HepG2 (cell line): ENCODE measurements around the gene ERCC6L2. TPM values are rescaled to one million over a fixed set of nuclear protein-coding genes. Genes with fewer than 3 reads are reported as not detected.

Source experiments
- ATAC-seq: fragments of 200-7000 bp; cut with Tn5 transposase; 3 replicates; pipeline ENCODE4 v1.9.1; 2020; ENCODE audit warnings: mild to moderate bottlenecking, moderate library complexity
- BruUV-seq: library from RNA; stranded (reverse); fragments of 400-500 nt; replicated peaks from 2 replicates; lab custom pipeline; 2021; lab: Mats Ljungman, UMichigan
- CTCF ChIA-PET: fragments of 300-600 bp; formaldehyde crosslinking; extraction: SDS; loops from one replicate; lab custom pipeline; 2021; ENCODE audit warnings: low total read pairs, inconsistent platforms, low intra/inter-chr PET ratio; lab: Yijun Ruan, JAX
- POLR2A ChIA-PET: fragments of 350-600 bp; sonication (Branson Sonifier 250); formaldehyde crosslinking; loops from one replicate; lab custom pipeline; 2020; ENCODE audit warnings: antibody characterized with exemption, inconsistent platforms; lab: Yijun Ruan, JAX
- DNase-seq: peaks from one replicate; pipeline ENCODE4 v3.0.0-alpha.2; 2015; ENCODE audit warnings: low spot score
- FAIRE-seq: peaks from 3 replicates; lab custom pipeline; 2011; peaks lifted over from hg19 to GRCh38; lab: Jason Lieb, UNC
- H2AFZ ChIP-seq: one replicate; pipeline ENCODE4 v1.6.1; 2011; ENCODE audit warnings: low read length, inconsistent platforms
- H3K27ac ChIP-seq: fragments of 300-600 bp; 3 replicates; pipeline ENCODE4 v1.8.0; 2011; ENCODE audit warnings: mixed run types, mild to moderate bottlenecking, mixed read lengths, low read length, inconsistent platforms; ENCODE audit not compliant: insufficient read depth; ENCODE audit errors: extremely low read length
- H3K27me3 ChIP-seq, 2 experiments: fragments of 200-600 bp in 1 of 2; 2 replicates in 1 of 2; 3 replicates in 1 of 2; pipeline versions ENCODE4 v1.6.0 to v1.8.0; 2011; ENCODE audit warnings: low read length in 2 of 2, mild to moderate bottlenecking in 2 of 2, moderate library complexity in 2 of 2, inconsistent platforms in 1 of 2; ENCODE audit not compliant: insufficient read depth in 2 of 2, control insufficient read depth in 1 of 2
- H3K36me3 ChIP-seq, 2 experiments: fragments of 200-600 bp in 1 of 2; replicated peaks in 1 of 2; 2 replicates in 1 of 2; 3 replicates in 1 of 2; pipeline versions ENCODE4 v1.5.1 to v1.8.0; 2011; ENCODE audit warnings: low read length in 2 of 2, inconsistent platforms in 1 of 2; ENCODE audit not compliant: insufficient read depth in 2 of 2, control insufficient read depth in 1 of 2
- H3K4me1 ChIP-seq: 2 replicates; pipeline ENCODE4 v1.5.1; 2012; ENCODE audit warnings: low read length, inconsistent platforms; ENCODE audit not compliant: insufficient read depth
- H3K4me2 ChIP-seq: 2 replicates; pipeline ENCODE4 v1.6.0; 2011; ENCODE audit warnings: low read depth, low read length, inconsistent platforms
- H3K4me3 ChIP-seq, 3 experiments: fragments of 200-600 bp in 1 of 3; sonication (generic), shearing (Covaris generic) in 1 of 3; replicated peaks in 1 of 3; 2 replicates each; pipeline ENCODE4 v1.5.1; 2011 to 2016; ENCODE audit warnings: low read length in 3 of 3, inconsistent platforms in 2 of 3, low read depth in 2 of 3, mild to moderate bottlenecking in 2 of 3, control low read depth in 1 of 3, mixed read lengths in 1 of 3; ENCODE audit not compliant: insufficient read depth in 1 of 3
- H3K79me2 ChIP-seq: one replicate; pipeline ENCODE4 v1.6.1; 2011; ENCODE audit warnings: low read length, inconsistent platforms; ENCODE audit not compliant: insufficient read depth
- H3K9ac ChIP-seq: 2 replicates; pipeline ENCODE4 v1.6.0; 2011; ENCODE audit warnings: mild to moderate bottlenecking, low read depth, low read length, inconsistent platforms; ENCODE audit not compliant: insufficient read depth
- H3K9me3 ChIP-seq: 2 replicates; pipeline ENCODE4 v1.5.1; 2012; ENCODE audit warnings: mild to moderate bottlenecking, low read length
- H4K20me1 ChIP-seq: 2 replicates; pipeline ENCODE4 v1.6.0; 2011; ENCODE audit warnings: inconsistent platforms, mild to moderate bottlenecking, low read length, moderate library complexity; ENCODE audit not compliant: insufficient read depth
- ATF7 ChIP-seq, 2 experiments: fragments of 450-650 bp in 1 of 2; sonication (generic) in 1 of 2; formaldehyde crosslinking in 1 of 2; IDR thresholded peaks; 2 replicates each; pipeline versions ENCODE4 v1.4.0 to v1.6.1; 2016 to 2020; ENCODE audit warnings: antibody characterized with exemption in 1 of 2, mild to moderate bottlenecking in 1 of 2, missing genetic modification reagents in 1 of 2
- KMT2B ChIP-seq: IDR thresholded peaks from 2 replicates; pipeline ENCODE4 v1.6.1; 2016; ENCODE audit warnings: missing genetic modification reagents, missing compliant biosample characterization
- MATR3 ChIP-seq: sonication (generic); formaldehyde crosslinking; IDR thresholded peaks from 2 replicates; pipeline ENCODE4 v1.4.0; 2020; ENCODE audit warnings: missing genetic modification reagents
- MED8 ChIP-seq: sonication (generic); formaldehyde crosslinking; IDR thresholded peaks from 2 replicates; pipeline ENCODE4 v1.8.1; 2023; ENCODE audit warnings: mild to moderate bottlenecking, missing genetic modification reagents; ENCODE audit not compliant: insufficient replicate concordance
- ZBTB20 ChIP-seq: sonication (generic); formaldehyde crosslinking; IDR thresholded peaks from 2 replicates; pipeline ENCODE4 v1.8.1; 2023; ENCODE audit warnings: missing genetic modification reagents, low read depth, mild to moderate bottlenecking, borderline replicate concordance
- ZNF282 ChIP-seq: fragments of 450-650 bp; IDR thresholded peaks from 2 replicates; pipeline ENCODE4 v1.6.1; 2018; ENCODE audit not compliant: partially characterized antibody
- ZNF572 ChIP-seq: sonication (generic); formaldehyde crosslinking; IDR thresholded peaks from 2 replicates; pipeline ENCODE4 v1.5.1; 2020; ENCODE audit warnings: mild to moderate bottlenecking, missing genetic modification reagents
- ZNF775 ChIP-seq: sonication (generic); formaldehyde crosslinking; IDR thresholded peaks from 2 replicates; pipeline ENCODE4 v1.4.0; 2020; ENCODE audit warnings: missing genetic modification reagents, mild to moderate bottlenecking, moderate library complexity, borderline replicate concordance
- WGBS: methylation state at CpG from one replicate; pipeline ENCODE4 v1.1.6; 2017; ENCODE audit warnings: low lambda C conversion rate; 5-methylcytosine and 5-hydroxymethylcytosine counted together
- in situ Hi-C: cut with HindIII; loops from 2 replicates; pipeline ENCODE4 v1.10.0; 2017; ENCODE audit warnings: low pct_unique_long_range_greater_than_20kb; ENCODE audit not compliant: extremely low pct_ligation_motif_present
- intact Hi-C: fragments of 100-400 bp; cut with micrococcal nuclease; formaldehyde crosslinking; loops from one replicate; pipeline ENCODE4 v1.10.0; 2022; ENCODE audit not compliant: unreplicated experiment
- polyA plus RNA-seq, 8 experiments: library from polyadenylated mRNA; depleted of rRNA in 3 of 8; stranded (reverse) in 7 of 8; unstranded in 1 of 8; fragments of >200 nt; fragmentation: Illumina TruSeq in 4 of 8; extraction: Trizol in 4 of 8; gene quantifications; 2 replicates each; pipeline versions ENCODE4 v1.2.1 to v1.2.3, GENCODE V29; 2011 to 2016; ENCODE audit warnings: low read depth in 4 of 8, missing spikeins in 1 of 8, mixed read lengths in 1 of 8; ENCODE audit not compliant: insufficient read depth in 1 of 8
- total RNA-seq, 5 experiments: library from RNA; depleted of rRNA; stranded (reverse); fragments of >200 nt; fragmentation: Illumina TruSeq; extraction: Trizol; gene quantifications; 2 replicates each; pipeline ENCODE4 v1.2.3, GENCODE V29; 2016; ENCODE audit warnings: low read depth in 1 of 5
- TF ChIP-seq, protein P1 (sequence below): sonication (generic); formaldehyde crosslinking; IDR thresholded peaks from 2 replicates; pipeline ENCODE4 v1.4.0; 2020; ENCODE audit warnings: missing genetic modification reagents, borderline replicate concordance
- TF ChIP-seq, protein P2 (sequence below): sonication (generic); formaldehyde crosslinking; IDR thresholded peaks from 2 replicates; pipeline ENCODE4 v1.5.1; 2020; ENCODE audit warnings: missing genetic modification reagents, mild to moderate bottlenecking, borderline replicate concordance

The ERCC6L2 gene
- total and polyA plus RNA-seq, 2 of the 13 experiments (the other 11 are each of a cell fraction or from before 2014, with no cell fraction given): 13.4 to 45.9 TPM

DNA sequence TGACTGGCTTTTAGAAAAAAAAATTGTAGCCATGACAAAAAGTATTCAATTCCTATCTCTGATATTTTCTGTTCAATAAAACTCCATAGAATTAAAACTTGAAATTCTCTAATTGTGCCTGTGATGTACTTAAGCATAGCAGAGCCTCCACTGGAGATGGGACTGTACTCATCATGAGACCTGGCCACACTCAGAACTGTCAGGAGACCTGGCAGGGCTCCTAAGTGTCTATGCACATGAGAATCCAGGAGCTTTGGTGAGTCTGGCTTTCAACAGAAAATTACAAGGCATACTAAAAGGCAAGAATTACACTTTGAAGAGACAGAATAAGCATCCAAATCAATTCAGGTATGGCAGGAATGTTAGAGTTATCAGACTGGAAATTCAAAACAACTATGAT, 26.7 kb upstream of the ERCC6L2 start:
- TF ChIP-seq KMT2B (CRISPR knock-in tag): no peak
- TF ChIP-seq, all 625 proteins: peak for 0
- BruUV-seq: no TSS peak
- intact Hi-C loops: no loop called here

DNA sequence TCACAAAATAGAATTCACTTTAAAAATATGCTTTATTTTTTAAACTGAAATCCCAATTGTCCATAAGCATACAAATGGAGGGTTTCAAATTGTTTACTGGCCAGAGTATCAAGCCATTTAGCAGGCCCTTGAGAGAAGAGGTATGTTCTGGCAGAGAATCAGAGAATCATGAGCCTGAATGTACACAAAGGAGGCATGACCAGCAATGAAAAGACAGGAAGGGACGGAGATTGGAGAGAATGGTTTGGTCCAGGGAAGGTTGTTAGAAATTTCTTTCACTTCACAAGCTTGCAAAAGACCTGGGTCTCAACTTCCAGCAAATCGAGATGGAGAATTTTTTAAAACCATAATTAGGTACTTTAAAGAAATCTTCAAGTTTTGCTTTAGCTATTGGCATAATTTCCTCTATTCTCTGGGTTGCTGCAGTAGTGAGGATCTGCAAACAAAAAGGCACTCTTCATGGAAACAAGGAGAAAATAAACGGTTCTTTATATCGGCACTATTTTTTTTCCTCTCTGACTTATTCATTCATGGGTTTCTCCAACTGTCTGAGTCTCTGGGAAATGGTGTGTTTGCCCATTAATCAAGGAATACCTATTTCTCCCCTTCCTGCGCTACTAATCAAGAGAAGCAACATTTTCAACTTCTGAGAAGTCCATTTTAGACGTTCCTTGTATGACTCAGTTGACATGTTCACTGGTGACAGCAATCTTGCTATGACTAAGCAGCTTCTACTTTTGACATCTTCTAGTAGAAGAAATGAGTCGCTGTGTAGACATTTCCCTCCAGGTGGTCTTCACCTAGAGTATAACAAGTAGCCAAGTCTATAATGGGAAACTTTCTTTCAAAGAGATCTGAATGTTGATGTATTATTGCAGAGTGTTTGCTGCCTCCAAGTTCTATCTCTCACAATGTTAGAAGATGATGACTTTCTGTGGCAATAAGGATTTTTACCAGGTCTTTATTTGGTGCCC, 23.1 kb upstream of the ERCC6L2 start:
- in situ Hi-C loops: no loop called here
- Histone ChIP-seq H3K79me2 (no peaks in the 10 kb centered on the region), H3K4me1 (peaks cover 8% of the 10 kb centered on the region), H2AFZ (no peak overlapping the region), H3K27ac (no peak overlapping the region), H3K27me3 (no peaks in the 10 kb centered on the region), H3K9ac (no peak overlapping the region), H4K20me1 (no peaks in the 10 kb centered on the region), H3K4me2 (no peak overlapping the region), H3K36me3 (no peaks in the 10 kb centered on the region), H3K4me3 (no peak overlapping the region), H3K9me3 (no peaks in the 10 kb centered on the region)
- FAIRE-seq: no peak
- no TSS peak for BruUV-seq
- no peak for DNase-seq
- intact Hi-C loops: no loop called here
- POLR2A ChIA-PET: no interaction called here
- ATAC-seq: no peak
- CTCF ChIA-PET: no interaction called here
- 65% methylated on average over 7 of the region's 7 CpGs for WGBS
- TF ChIP-seq ZBTB20 (CRISPR knock-in tag) (no peak), ZNF282 (no peak), ATF7 (IDR thresholded peaks at IDR 0.05) (no peak), ATF7 (CRISPR knock-in tag; IDR thresholded peaks at IDR 0.05) (no peak), ZNF775 (no peak), MATR3 (no peak), MED8 (no peak), ZNF572 (CRISPR knock-in tag) (no peak)
- TF ChIP-seq, protein P1, sequence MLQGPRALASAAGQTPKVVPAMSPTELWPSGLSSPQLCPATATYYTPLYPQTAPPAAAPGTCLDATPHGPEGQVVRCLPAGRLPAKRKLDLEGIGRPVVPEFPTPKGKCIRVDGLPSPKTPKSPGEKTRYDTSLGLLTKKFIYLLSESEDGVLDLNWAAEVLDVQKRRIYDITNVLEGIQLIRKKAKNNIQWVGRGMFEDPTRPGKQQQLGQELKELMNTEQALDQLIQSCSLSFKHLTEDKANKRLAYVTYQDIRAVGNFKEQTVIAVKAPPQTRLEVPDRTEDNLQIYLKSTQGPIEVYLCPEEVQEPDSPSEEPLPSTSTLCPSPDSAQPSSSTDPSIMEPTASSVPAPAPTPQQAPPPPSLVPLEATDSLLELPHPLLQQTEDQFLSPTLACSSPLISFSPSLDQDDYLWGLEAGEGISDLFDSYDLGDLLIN (CRISPR knock-in tag): no peak
- TF ChIP-seq, protein P2, sequence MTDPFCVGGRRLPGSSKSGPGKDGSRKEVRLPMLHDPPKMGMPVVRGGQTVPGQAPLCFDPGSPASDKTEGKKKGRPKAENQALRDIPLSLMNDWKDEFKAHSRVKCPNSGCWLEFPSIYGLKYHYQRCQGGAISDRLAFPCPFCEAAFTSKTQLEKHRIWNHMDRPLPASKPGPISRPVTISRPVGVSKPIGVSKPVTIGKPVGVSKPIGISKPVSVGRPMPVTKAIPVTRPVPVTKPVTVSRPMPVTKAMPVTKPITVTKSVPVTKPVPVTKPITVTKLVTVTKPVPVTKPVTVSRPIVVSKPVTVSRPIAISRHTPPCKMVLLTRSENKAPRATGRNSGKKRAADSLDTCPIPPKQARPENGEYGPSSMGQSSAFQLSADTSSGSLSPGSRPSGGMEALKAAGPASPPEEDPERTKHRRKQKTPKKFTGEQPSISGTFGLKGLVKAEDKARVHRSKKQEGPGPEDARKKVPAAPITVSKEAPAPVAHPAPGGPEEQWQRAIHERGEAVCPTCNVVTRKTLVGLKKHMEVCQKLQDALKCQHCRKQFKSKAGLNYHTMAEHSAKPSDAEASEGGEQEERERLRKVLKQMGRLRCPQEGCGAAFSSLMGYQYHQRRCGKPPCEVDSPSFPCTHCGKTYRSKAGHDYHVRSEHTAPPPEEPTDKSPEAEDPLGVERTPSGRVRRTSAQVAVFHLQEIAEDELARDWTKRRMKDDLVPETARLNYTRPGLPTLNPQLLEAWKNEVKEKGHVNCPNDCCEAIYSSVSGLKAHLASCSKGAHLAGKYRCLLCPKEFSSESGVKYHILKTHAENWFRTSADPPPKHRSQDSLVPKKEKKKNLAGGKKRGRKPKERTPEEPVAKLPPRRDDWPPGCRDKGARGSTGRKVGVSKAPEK: no peak

More for the DNA sequence above, 26.7 kb upstream of the ERCC6L2 start:
- no peak overlapping the region for H3K27ac ChIP-seq
- no peaks in the 10 kb centered on the region for H3K27me3 ChIP-seq
- no peaks in the 10 kb centered on the region for H3K4me1 ChIP-seq
- DNase-seq (no peak), FAIRE-seq (no peak), ATAC-seq (no peak)
- no peaks in the 10 kb centered on the region for H3K79me2 ChIP-seq
- ChIA-PET CTCF (no interaction called here), POLR2A (no interaction called here)
- H3K4me3 ChIP-seq: no peak overlapping the region
- in situ Hi-C loops: no loop called here
- no peaks in the 10 kb centered on the region for H3K36me3 ChIP-seq
- no peaks in the 10 kb centered on the region for H4K20me1 ChIP-seq
- H3K4me2 ChIP-seq: no peak overlapping the region
- no peaks in the 10 kb centered on the region for H3K9me3 ChIP-seq
- H3K9ac ChIP-seq: no peak overlapping the region
- H2AFZ ChIP-seq: no peak overlapping the region
